Astrocyte of the cerebellum (primary cell): ENCODE results near the gene TJAP1.

Source experiments
- DNase-seq: peaks from one replicate; pipeline ENCODE4 v3.0.0-alpha.2; 2011; ENCODE audit warnings: low read depth
- H3K4me3 ChIP-seq: 2 replicates; pipeline ENCODE4 v1.5.1; 2011; ENCODE audit warnings: mild to moderate bottlenecking, low read depth, low read length, moderate library complexity
- in situ Hi-C: cut with HindIII; loops from 2 replicates; pipeline ENCODE4 v1.10.0; 2017; ENCODE audit warnings: low sequenced_read_pairs
- TF ChIP-seq, protein P1 (sequence below): IDR thresholded peaks from 2 replicates; pipeline ENCODE4 v1.5.1; 2012; ENCODE audit warnings: low read length, low read depth, moderate library complexity, mild to moderate bottlenecking; ENCODE audit errors: missing control alignments

Gene TJAP1

DNA sequence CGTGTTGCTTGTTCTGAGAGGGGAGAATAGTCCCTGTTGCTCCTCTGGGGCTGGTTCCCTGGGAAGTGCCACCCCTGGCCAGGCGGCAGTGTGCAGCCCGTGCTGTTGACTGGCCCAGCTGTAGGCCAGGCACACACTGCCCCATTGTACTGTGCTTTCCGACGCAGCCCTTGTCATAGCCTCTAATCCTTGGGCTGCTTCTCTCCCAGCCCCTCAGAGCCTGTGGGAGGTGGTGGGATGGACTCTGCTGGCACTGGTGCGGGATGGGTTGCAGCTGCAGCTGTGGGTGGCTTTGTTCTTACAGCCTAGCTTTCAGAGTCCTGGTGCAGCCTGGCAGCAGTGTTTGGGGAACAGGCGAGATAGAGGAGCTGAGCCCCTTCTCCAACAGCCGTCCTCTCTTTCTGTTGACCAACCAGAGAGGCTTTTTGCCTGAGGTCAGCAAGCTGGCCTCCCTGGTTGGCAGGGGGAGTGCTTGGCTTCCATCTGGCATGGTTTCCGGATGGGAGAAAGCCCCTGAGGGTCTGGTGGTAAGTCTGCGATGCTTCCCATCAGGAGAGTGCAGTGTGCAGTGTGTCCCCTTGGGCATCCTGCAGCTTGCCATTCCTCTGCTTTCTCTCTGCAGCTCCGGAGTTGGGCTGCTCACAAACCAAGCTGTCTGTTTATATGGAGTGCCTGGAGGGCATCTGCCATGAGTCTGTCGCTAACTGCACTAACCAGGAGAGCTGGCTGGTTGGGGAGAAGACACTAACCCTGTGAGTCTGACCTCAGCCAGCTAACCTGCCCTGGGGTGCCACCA, 12.1 kb downstream of the TJAP1 start:
- no peak overlapping the region for H3K4me3 ChIP-seq
- TF ChIP-seq, protein P1, sequence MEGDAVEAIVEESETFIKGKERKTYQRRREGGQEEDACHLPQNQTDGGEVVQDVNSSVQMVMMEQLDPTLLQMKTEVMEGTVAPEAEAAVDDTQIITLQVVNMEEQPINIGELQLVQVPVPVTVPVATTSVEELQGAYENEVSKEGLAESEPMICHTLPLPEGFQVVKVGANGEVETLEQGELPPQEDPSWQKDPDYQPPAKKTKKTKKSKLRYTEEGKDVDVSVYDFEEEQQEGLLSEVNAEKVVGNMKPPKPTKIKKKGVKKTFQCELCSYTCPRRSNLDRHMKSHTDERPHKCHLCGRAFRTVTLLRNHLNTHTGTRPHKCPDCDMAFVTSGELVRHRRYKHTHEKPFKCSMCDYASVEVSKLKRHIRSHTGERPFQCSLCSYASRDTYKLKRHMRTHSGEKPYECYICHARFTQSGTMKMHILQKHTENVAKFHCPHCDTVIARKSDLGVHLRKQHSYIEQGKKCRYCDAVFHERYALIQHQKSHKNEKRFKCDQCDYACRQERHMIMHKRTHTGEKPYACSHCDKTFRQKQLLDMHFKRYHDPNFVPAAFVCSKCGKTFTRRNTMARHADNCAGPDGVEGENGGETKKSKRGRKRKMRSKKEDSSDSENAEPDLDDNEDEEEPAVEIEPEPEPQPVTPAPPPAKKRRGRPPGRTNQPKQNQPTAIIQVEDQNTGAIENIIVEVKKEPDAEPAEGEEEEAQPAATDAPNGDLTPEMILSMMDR = no peak
- in situ Hi-C loops = no loop called here
- DNase-seq = no peak

DNA sequence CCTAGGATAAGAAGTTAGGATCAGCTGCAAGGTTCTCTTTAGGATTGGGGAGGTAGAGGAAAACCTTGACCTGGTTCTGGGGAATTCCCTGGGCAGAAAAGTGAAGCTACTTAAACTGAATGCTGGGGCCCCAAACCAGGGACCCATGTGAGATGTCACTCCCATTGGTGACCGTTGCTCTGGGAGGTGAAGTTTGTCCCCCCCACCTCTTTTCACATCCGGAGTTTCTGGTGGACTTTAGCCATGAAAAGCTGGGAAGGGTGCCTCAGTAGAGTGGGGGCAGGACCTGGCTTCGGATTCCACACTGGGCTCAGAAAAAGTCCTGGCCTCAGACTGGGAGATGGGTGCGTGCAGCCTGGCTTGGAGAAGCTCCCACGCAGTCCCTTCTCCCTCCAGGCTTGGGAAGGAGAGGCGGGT, 13.2 kb downstream of the TJAP1 start:
- no peak overlapping the region for H3K4me3 ChIP-seq
- no peak for DNase-seq
- TF ChIP-seq, protein P1 = no peak
- in situ Hi-C loops = no loop called here

DNA sequence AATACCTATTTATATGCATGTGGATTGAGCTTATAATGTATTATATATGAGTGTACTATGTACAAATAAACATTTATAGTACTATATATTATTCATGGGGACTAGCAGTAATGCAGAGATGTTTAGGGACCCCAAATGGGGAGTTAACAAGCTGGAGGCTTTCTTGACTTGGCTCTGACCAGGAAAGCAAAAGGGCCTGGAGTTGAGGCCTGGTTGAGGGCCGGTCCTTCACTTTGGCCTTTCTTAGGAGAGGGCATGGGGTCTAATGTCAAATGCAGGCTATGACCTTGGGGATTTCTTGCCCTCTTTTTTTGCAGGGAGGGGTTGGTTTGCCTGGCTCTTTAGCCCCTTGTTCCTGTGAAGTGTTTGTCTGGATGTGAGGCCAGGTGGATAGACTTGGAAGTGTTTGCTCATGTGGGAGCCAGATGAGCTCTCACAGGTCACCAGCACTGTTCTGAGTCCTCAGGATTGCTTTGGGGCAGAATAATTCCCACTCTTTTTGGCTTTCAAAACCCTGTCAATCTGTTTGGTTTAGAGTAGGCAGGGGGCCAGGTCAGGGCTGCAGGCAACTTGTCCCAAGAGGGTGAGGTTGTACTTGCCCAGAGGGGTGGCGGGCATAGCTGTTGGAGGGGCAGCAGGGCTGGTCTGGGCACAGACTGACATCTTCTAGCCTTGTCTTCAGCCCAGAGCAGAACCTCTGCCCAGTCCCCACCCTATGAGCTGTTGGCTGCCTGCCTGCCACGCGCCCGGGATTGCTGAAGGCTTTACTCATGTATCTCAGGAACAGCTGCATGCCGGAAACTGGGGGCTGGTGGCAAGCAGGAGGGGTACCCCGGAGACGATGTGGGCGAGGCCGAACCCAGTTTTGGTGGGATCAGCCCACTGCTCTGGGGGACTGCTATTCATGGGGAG, 14.6 kb downstream of the TJAP1 start:
- peak; percentile 37 for DNase-seq
- in situ Hi-C loops = no loop called here
- TF ChIP-seq, protein P1 = no peak
- H3K4me3 ChIP-seq = no peak overlapping the region

DNA sequence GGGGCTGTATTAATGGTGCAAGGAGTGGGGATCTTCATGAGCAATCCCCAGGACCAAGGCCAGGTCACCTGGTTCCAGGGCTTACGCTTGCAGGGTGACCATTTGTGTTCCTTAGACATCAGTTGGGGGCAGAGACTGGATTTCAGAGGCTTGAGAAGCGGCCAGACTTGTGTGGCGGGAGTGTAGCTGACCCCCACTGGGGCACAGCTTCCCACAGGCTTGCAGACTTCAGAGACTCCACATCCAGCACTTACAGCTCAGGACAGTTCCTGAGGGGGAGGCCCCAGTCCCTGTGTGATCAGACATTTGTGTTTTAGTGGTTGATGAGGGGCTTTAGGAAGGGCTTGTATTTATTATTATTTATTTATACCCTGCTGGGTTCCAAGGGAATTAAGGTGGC, 15.3 kb downstream of the TJAP1 start:
- in situ Hi-C loops = no loop called here
- no peak overlapping the region for H3K4me3 ChIP-seq
- TF ChIP-seq, protein P1 = no peak
- peak; percentile 50 for DNase-seq

DNA sequence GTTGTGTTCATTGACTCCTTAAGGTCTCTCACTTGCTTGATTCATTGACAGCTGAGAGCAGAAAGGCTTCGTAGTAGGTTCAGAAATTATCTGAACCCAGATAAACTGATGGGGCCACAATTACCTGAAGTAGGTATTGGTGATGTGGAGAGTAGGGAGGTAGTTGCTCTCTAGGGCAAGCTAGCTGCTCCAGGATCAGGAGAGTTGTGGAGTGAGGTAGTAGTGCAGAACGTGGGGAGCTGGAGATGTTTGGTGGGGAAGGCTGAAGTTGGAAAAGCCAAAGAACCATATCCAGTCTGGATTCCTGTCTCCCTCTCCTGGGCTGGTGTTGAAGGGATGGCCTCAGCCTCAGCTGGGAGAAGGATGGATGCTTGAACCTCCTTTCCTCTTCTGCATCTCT, 15.9 kb downstream of the TJAP1 start:
- no peak overlapping the region for H3K4me3 ChIP-seq
- no peak for DNase-seq
- TF ChIP-seq, protein P1 = no peak
- in situ Hi-C loops = no loop called here

DNA sequence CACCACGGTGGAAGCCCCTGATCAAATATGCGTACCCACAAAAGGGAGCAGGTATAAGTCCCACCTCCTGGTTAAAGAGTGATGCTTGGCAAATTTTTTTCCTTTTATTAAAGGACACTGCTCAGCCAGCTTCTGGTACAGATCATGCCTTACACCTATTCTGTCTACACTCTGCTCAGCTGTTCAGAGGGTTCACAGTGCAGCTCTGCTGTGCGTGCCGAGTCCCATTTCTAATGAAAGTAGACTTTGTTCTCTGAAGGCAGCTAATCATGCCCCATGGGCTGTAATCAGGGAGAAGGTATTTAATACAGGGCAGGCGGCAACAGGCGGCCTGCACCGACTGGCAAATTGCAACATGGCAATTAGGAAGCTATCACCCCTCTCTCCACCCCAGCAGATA, 16.5 kb downstream of the TJAP1 start:
- TF ChIP-seq, protein P1 = no peak
- in situ Hi-C loops = no loop called here
- no peak for DNase-seq
- no peak overlapping the region for H3K4me3 ChIP-seq
